SU-DHL-6 (cell line): ENCODE data around the gene DLL4.

Source experiments
- CTCF ChIP-seq: fragments of 200-600 bp; sonication (generic); IDR thresholded peaks from one replicate; pipeline ENCODE4 v1.5.1; 2017; ENCODE audit warnings: antibody characterized with exemption, mild to moderate bottlenecking, low read length, moderate library complexity; ENCODE audit not compliant: insufficient read depth, poor library complexity, severe bottlenecking
- EZH2phosphoT487 ChIP-seq: fragments of 200-600 bp; sonication (generic), shearing (Covaris generic); conservative IDR thresholded peaks from 2 replicates; pipeline ENCODE4 v1.6.1; 2018; ENCODE audit warnings: mild to moderate bottlenecking, antibody characterized with exemption, low read length, moderate library complexity, mixed read lengths

DNA sequence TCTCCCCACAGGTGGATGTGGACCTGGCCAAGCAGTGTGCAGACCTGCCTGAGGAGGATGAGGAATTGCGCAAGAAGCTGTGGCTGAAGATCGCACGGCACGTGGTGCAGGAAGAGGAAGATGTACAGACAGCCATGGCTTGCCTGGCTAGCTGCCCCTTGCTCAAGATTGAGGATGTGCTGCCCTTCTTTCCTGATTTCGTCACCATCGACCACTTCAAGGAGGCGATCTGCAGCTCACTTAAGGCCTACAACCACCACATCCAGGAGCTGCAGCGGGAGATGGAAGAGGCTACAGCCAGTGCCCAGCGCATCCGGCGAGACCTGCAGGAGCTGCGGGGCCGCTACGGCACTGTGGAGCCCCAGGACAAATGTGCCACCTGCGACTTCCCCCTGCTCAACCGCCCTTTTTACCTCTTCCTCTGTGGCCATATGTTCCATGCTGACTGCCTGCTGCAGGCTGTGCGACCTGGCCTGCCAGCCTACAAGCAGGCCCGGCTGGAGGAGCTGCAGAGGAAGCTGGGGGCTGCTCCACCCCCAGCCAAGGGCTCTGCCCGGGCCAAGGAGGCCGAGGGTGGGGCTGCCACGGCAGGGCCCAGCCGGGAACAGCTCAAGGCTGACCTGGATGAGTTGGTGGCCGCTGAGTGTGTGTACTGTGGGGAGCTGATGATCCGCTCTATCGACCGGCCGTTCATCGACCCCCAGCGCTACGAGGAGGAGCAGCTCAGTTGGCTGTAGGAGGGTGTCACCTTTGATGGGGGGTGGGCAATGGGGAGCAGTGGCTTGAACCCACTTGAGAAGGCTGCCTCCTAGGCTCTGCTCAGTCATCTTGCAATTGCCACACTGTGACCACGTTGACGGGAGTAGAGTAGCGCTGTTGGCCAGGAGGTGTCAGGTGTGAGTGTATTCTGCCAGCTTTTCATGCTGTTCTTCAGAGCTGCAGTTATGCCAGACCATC, 26.3 kb upstream of the DLL4 start:
- TF ChIP-seq CTCF (no peak), EZH2phosphoT487 (no peak)
